Measurements from ENCODE around the gene OR2S2.
"Not testable (repeated sequence)": the region's sequence is repeated elsewhere in the genome, so short reads cannot be mapped to it uniquely, and the experiment has no call there.

Gene OR2S2

GRCh38 chr9:35958104-35958837 is at the start of gene OR2S2:
OR2S2 (minus strand) TSS chr9:35958154; CDS start chr9:35958098, 56 bp downstream.
- no peak for DNase-seq

- DNase-seq = no peak
These were observed 49.4 kb upstream of the OR2S2 start for GRCh38 chr9:36007316-36007708.

GRCh38 chr9:36006549-36007315 is 48.8 kb upstream of the OR2S2 start:
- no peak for DNase-seq

GRCh38 chr9:36005891-36006290 is 47.9 kb upstream of the OR2S2 start:
- DNase-seq = no peak

GRCh38 chr9:35998333-35998732 is 40.4 kb upstream of the OR2S2 start:
- no peak for DNase-seq

GRCh38 chr9:35997016-35997415 is 39.1 kb upstream of the OR2S2 start:
- DNase-seq = not testable (repeated sequence)

GRCh38 chr9:35996358-35996970 is 38.5 kb upstream of the OR2S2 start:
- DNase-seq = no peak

GRCh38 chr9:35994959-35995358 is 37.0 kb upstream of the OR2S2 start:
- no peak for DNase-seq

- no peak for DNase-seq
These were observed 36.2 kb upstream of the OR2S2 start for GRCh38 chr9:35993976-35994720.

- DNase-seq = not testable (repeated sequence)
These were observed 35.2 kb upstream of the OR2S2 start for GRCh38 chr9:35993136-35993535.

- no peak for DNase-seq
These were observed 32.2 kb upstream of the OR2S2 start for GRCh38 chr9:35990155-35990554.

GRCh38 chr9:35984021-35984420 is 26.1 kb upstream of the OR2S2 start:
- no peak for DNase-seq

- DNase-seq = no peak
These were observed 23.7 kb upstream of the OR2S2 start for GRCh38 chr9:35981699-35982098.

- no peak for DNase-seq
These were observed 22.5 kb upstream of the OR2S2 start for GRCh38 chr9:35980289-35981011.

GRCh38 chr9:35978792-35979191 is 20.8 kb upstream of the OR2S2 start:
- no peak for DNase-seq

- DNase-seq = no peak
These were observed 18.8 kb upstream of the OR2S2 start for GRCh38 chr9:35976726-35977125.

- DNase-seq = no peak
These were observed 16.8 kb upstream of the OR2S2 start for GRCh38 chr9:35974800-35975199.

GRCh38 chr9:35972093-35972492 is 14.1 kb upstream of the OR2S2 start:
- no peak for DNase-seq

- no peak for DNase-seq
These were observed 9.1 kb upstream of the OR2S2 start for GRCh38 chr9:35967042-35967441.

GRCh38 chr9:35966433-35966832 is 8.5 kb upstream of the OR2S2 start:
- DNase-seq = no peak

- no peak for DNase-seq
These were observed 7.1 kb upstream of the OR2S2 start for GRCh38 chr9:35965011-35965410.

GRCh38 chr9:35962126-35962906 is 4.4 kb upstream of the OR2S2 start:
- no peak for DNase-seq
